ENCODE results near the gene CFAP410. TPM values are rescaled to one million over a fixed set of nuclear protein-coding genes. Genes with fewer than 3 reads are reported as not detected.

Gene CFAP410
- total and polyA plus RNA-seq, 2 of the 4 experiments (the other 2 are of a cell fraction), result 3.8 to 10.3 TPM

DNA sequence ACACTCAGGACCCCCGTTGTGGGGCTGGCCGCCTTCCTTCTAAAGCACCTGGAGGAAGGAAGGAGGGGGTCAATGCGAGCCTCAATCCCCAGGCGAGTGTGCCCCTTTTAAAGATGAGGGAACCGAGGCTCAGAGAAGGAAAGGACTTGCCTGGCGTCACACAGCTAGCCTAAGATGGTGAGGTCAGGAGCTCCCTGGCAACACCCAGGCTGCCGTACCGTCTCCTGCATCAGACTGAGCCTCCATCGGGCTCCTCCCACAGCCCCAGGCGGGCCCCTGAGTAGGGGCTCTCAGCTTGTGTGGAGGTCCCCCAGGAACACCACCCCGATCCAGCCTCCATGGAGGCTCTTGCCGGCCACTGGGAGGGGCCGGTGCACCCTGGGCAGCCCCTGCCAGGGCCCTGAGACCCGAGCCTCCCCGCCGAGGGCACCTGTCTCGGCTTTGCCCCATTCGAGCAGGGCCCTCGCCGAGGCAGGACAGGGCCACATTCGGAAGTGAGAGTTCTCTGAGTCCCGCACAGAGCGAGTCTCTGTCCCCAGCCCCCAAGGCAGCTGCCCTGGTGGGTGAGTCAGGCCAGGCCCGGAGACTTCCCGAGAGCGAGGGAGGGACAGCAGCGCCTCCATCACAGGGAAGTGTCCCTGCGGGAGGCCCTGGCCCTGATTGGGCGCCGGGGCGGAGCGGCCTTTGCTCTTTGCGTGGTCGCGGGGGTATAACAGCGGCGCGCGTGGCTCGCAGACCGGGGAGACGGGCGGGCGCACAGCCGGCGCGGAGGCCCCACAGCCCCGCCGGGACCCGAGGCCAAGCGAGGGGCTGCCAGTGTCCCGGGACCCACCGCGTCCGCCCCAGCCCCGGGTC lies 53.8 kb downstream of the CFAP410 start, which contains the start of gene AIRE:
Gene AIRE, plus strand, starts transcription at position 739 of the 855 bp plus-strand sequence. CDS start 131 bp downstream, outside the sequence.
- H3K4ac ChIP-seq (ENCODE audit: low read depth, low read length), result no peak within 1 kb of the TSS
- peaks cover 4% of the 10 kb centered on the region; the same call in 1 of the 2 replicates for H3K4me1 ChIP-seq (ENCODE audit: control insufficient read depth, insufficient read depth, low read length)
- 24% methylated on average over 24 of the region's 56 CpGs; no CpG with 5 or more reads in 1 of the 2 experiments for WGBS, 2 experiments (ENCODE audit: extremely low coverage in 2 of 2, insufficient read length in 1 of 2)
- H3K36me3 ChIP-seq (ENCODE audit: control insufficient read depth, insufficient read depth, low read length), result no peaks in the 10 kb centered on the region
- H3K27ac ChIP-seq (ENCODE audit: insufficient read depth, low read length), result no peak within 1 kb of the TSS
- H3K23ac ChIP-seq (ENCODE audit: low read depth, low read length), result no peak within 1 kb of the TSS
- H3K9ac ChIP-seq (ENCODE audit: low read depth, low read length), result no peak within 1 kb of the TSS
- intact Hi-C loops (cut with micrococcal nuclease) (no loop called here), dilution Hi-C loops (cut with HindIII; ENCODE audit: low sequenced_read_pairs, unreplicated experiment) (no loop called here), in situ Hi-C loops (cut with MboI; ENCODE audit: low sequenced_read_pairs) (no loop called here)
- DNase-seq (peak; percentile 29), ATAC-seq (ENCODE audit: low read depth) (peak; percentile 97)
- peaks cover 32% of the 10 kb centered on the region; the same call in 1 of the 2 replicates for H3K27me3 ChIP-seq (ENCODE audit: control insufficient read depth, insufficient read depth, low read length)
- no TSS peak for BruUV-seq (replicated peaks)
- no peak within 1 kb of the TSS for H3K14ac ChIP-seq (replicated peaks; ENCODE audit: low read depth, low read length)
- H3K9me1 ChIP-seq (ENCODE audit: insufficient read depth, low read length), result no peaks in the 10 kb centered on the region
- H2AFZ ChIP-seq (replicated peaks; ENCODE audit: low read length, poor library complexity), result peak within 1 kb of the TSS; percentile 85
- no peak within 1 kb of the TSS for H2AK5ac ChIP-seq (ENCODE audit: low read depth, low read length)
- no peak within 1 kb of the TSS for H2BK20ac ChIP-seq (ENCODE audit: low read depth, low read length)
- H2AK9ac ChIP-seq (replicated peaks; ENCODE audit: low read depth, low read length, poor library complexity), result peak within 1 kb of the TSS; percentile 81
- H4K91ac ChIP-seq (ENCODE audit: insufficient read depth, low read depth, low read length), result no peak within 1 kb of the TSS
- no peak within 1 kb of the TSS for H2BK15ac ChIP-seq (ENCODE audit: low read depth, low read length)
- 0 out of 2 replicates have a peak, but pooled peaks have one; percentile 9 for TF ChIP-seq RAD21 (IDR thresholded peaks at IDR 0.05; ENCODE audit: low read length)
- TF ChIP-seq MAZ (IDR thresholded peaks at IDR 0.05; ENCODE audit: borderline replicate concordance, low read depth, low read length), result 0 out of 2 replicates have a peak, but pooled peaks have one; percentile 27
- TF ChIP-seq CHD1 (IDR thresholded peaks at IDR 0.05; ENCODE audit: low read depth, low read length), result no peak
- peak within 1 kb of the TSS; percentile 20; the same call in 1 of the 2 replicates for H3K4me2 ChIP-seq (ENCODE audit: low read depth, low read length)
- no peak within 1 kb of the TSS for H4K5ac ChIP-seq (ENCODE audit: low read depth, low read length)
- no peak within 1 kb of the TSS for H2BK5ac ChIP-seq (ENCODE audit: low read depth, low read length, poor library complexity, severe bottlenecking)
- no peak within 1 kb of the TSS for H3K4me3 ChIP-seq (ENCODE audit: insufficient read depth, low read depth, low read length)
- no peak within 1 kb of the TSS for H2BK120ac ChIP-seq (ENCODE audit: low read depth, low read length)
- no peak within 1 kb of the TSS for H3K56ac ChIP-seq (ENCODE audit: extremely low read depth, insufficient read depth, low read length)
- ChIA-PET POLR2A (ENCODE audit: unreplicated experiment) (no interaction called here), CTCF (no interaction called here)
- H3K9me3 ChIP-seq (ENCODE audit: control insufficient read depth, insufficient read depth, low read length), result no peaks in the 10 kb centered on the region
- no peaks in the 10 kb centered on the region for H3K79me1 ChIP-seq (ENCODE audit: low read depth in 1 of 2, low read length in 2 of 2)
- H4K8ac ChIP-seq (ENCODE audit: low read depth in 2 of 2, low read length in 2 of 2), result no peak within 1 kb of the TSS
- H4K20me1 ChIP-seq (ENCODE audit: insufficient read depth, low read length), result no peaks in the 10 kb centered on the region
- H3K18ac ChIP-seq (ENCODE audit: low read depth, low read length), result no peak within 1 kb of the TSS
